Kidney epithelial cell (primary cell): Measurements from ENCODE around the gene GABARAPL2. TPM values are rescaled to one million over a fixed set of nuclear protein-coding genes. Genes with fewer than 3 reads are reported as not detected.
A peak's percentile ranks its signal among the peaks of the same experiment; 100 is the strongest.

Experiments
- DNase-seq: peaks from one replicate; pipeline ENCODE4 v3.0.0-alpha.2; 2010; ENCODE audit warnings: low read depth
- H3K27me3 ChIP-seq: 2 replicates; pipeline ENCODE4 v1.6.0; 2011; ENCODE audit warnings: low read length; ENCODE audit not compliant: control insufficient read depth, insufficient read depth
- H3K36me3 ChIP-seq: 2 replicates; pipeline ENCODE4 v1.5.1; 2011; ENCODE audit warnings: low read length; ENCODE audit not compliant: control insufficient read depth, insufficient read depth
- H3K4me3 ChIP-seq: 2 replicates; pipeline ENCODE4 v1.5.1; 2011; ENCODE audit warnings: low read depth, mild to moderate bottlenecking, control low read depth, low read length
- CTCF ChIP-seq: IDR thresholded peaks from 2 replicates; pipeline ENCODE4 v1.5.1; 2011; ENCODE audit warnings: mild to moderate bottlenecking, moderate library complexity, low read length, control low read depth, inconsistent platforms; ENCODE audit not compliant: insufficient read depth, poor library complexity, severe bottlenecking
- total RNA-seq: library from RNA; depleted of rRNA; stranded (reverse); fragments of >200 nt; gene quantifications from 2 replicates; pipeline ENCODE4 v1.2.3, GENCODE V29; 2015

Gene GABARAPL2
- total RNA-seq, 1 donor from 2014 or later, result 67.9 TPM

GRCh38 chr16:75550211-75550662, 15.9 kb upstream of the GABARAPL2 start:
- TF ChIP-seq CTCF, result peak; percentile 64
- H3K36me3 ChIP-seq, result no peaks in the 10 kb centered on the region
- no peaks in the 10 kb centered on the region for H3K27me3 ChIP-seq
- DNase-seq, result peak; percentile 26
- no peak overlapping the region for H3K4me3 ChIP-seq

GRCh38 chr16:75552951-75553350, 13.2 kb upstream of the GABARAPL2 start:
- Histone ChIP-seq H3K27me3 (no peaks in the 10 kb centered on the region), H3K36me3 (no peaks in the 10 kb centered on the region), H3K4me3 (no peak overlapping the region)
- no peak for DNase-seq
- TF ChIP-seq CTCF, result no peak

GRCh38 chr16:75555213-75555706, 10.9 kb upstream of the GABARAPL2 start:
- Histone ChIP-seq H3K27me3 (no peaks in the 10 kb centered on the region), H3K36me3 (no peaks in the 10 kb centered on the region), H3K4me3 (peak overlapping the region; percentile 80)
- DNase-seq, result peak; percentile 63
- TF ChIP-seq CTCF, result no peak

- DNase-seq, result peak; percentile 80
- peak within 1 kb of the TSS; percentile 80 for H3K4me3 ChIP-seq
- no peak for TF ChIP-seq CTCF
- H3K36me3 ChIP-seq, result no peaks in the 10 kb centered on the region
- H3K27me3 ChIP-seq, result no peaks in the 10 kb centered on the region
Observed at GRCh38 chr16:75555707-75556430, 10.3 kb upstream of the GABARAPL2 start, which contains the start of gene TMEM231. TMEM231 (minus strand) TSS chr16:75556252; CDS start chr16:75556209, 43 bp downstream.

GRCh38 chr16:75556431-75556950, 9.7 kb upstream of the GABARAPL2 start:
- H3K4me3 ChIP-seq, result peak overlapping the region; percentile 80
- H3K27me3 ChIP-seq, result no peaks in the 10 kb centered on the region
- no peak for TF ChIP-seq CTCF
- no peaks in the 10 kb centered on the region for H3K36me3 ChIP-seq
- no peak for DNase-seq
